Endothelial cell (in vitro differentiated cells): Measurements from ENCODE around the gene ORMDL2. TPM values are rescaled to one million over a fixed set of nuclear protein-coding genes. Genes with fewer than 3 reads are reported as not detected.

Source experiments
- DNase-seq: peaks from one replicate; pipeline ENCODE4 v3.0.0; 2021; ENCODE audit warnings: low spot score
- H3K27ac Mint-ChIP-seq: one replicate; pipeline ENCODE4 v1.8.0; 2021; ENCODE audit warnings: mixed read lengths, inconsistent platforms; ENCODE audit not compliant: unreplicated experiment
- H3K27me3 Mint-ChIP-seq: one replicate; pipeline ENCODE4 v1.8.0; 2021; ENCODE audit warnings: mild to moderate bottlenecking, moderate library complexity, mixed read lengths, inconsistent platforms; ENCODE audit not compliant: unreplicated experiment
- H3K36me3 Mint-ChIP-seq: one replicate; pipeline ENCODE4 v1.8.0; 2021; ENCODE audit warnings: mild to moderate bottlenecking, low read depth, mixed read lengths, inconsistent platforms; ENCODE audit not compliant: unreplicated experiment
- H3K4me1 Mint-ChIP-seq: one replicate; pipeline ENCODE4 v1.8.0; 2021; ENCODE audit warnings: mild to moderate bottlenecking, mixed read lengths, inconsistent platforms; ENCODE audit not compliant: unreplicated experiment
- H3K4me3 Mint-ChIP-seq: one replicate; pipeline ENCODE4 v1.8.0; 2021; ENCODE audit warnings: mild to moderate bottlenecking, mixed read lengths, inconsistent platforms; ENCODE audit not compliant: unreplicated experiment
- H3K9me3 Mint-ChIP-seq: one replicate; pipeline ENCODE4 v1.8.0; 2021; ENCODE audit warnings: mixed read lengths, inconsistent platforms; ENCODE audit not compliant: unreplicated experiment
- total RNA-seq: library from RNA; stranded (reverse); fragmentation: NEBNext Ultra II Directional; extraction: Animal tissue kit (Norgen Biotek cat#: 25700); gene quantifications from one replicate; pipeline ENCODE4 v1.2.1, GENCODE V29; 2021; ENCODE audit not compliant: unreplicated experiment
- TF ChIP-seq, protein P1 (sequence below): fragments of 200-600 bp; sonication (generic); IDR thresholded peaks from one replicate; pipeline ENCODE4 v1.5.0; 2021; ENCODE audit warnings: antibody characterized with exemption; ENCODE audit not compliant: unreplicated experiment

ORMDL2 gene
- total RNA-seq, 1 donor from 2014 or later = 33.9 TPM

DNA sequence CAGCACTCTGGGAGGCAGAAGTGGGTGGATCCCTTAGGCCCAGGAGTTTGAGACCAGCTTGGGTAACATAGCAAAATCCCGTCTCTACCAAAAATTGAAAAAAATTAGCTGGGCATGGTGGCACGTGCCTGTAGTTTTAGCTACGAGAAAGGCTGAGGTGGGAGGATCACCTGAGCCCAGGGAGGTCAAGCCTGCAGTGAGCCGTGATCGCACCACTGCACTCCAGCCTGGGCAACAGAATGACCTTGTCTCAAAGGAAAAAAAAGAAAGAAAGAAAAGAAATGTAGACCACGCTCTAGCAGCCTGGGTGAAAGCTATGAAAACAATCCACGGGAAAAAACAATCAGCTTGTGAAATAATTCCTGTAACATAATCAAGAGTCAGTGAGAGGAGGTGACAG lies 29.3 kb upstream of the ORMDL2 start:
- Mint-ChIP-seq H3K4me3 (no peak overlapping the region), H3K27me3 (peaks cover 2% of the 10 kb centered on the region), H3K4me1 (no peaks in the 10 kb centered on the region), H3K9me3 (no peaks in the 10 kb centered on the region), H3K27ac (no peak overlapping the region), H3K36me3 (peaks cover 42% of the 10 kb centered on the region)
- TF ChIP-seq, protein P1, sequence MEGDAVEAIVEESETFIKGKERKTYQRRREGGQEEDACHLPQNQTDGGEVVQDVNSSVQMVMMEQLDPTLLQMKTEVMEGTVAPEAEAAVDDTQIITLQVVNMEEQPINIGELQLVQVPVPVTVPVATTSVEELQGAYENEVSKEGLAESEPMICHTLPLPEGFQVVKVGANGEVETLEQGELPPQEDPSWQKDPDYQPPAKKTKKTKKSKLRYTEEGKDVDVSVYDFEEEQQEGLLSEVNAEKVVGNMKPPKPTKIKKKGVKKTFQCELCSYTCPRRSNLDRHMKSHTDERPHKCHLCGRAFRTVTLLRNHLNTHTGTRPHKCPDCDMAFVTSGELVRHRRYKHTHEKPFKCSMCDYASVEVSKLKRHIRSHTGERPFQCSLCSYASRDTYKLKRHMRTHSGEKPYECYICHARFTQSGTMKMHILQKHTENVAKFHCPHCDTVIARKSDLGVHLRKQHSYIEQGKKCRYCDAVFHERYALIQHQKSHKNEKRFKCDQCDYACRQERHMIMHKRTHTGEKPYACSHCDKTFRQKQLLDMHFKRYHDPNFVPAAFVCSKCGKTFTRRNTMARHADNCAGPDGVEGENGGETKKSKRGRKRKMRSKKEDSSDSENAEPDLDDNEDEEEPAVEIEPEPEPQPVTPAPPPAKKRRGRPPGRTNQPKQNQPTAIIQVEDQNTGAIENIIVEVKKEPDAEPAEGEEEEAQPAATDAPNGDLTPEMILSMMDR = no peak
- DNase-seq = no peak

DNA sequence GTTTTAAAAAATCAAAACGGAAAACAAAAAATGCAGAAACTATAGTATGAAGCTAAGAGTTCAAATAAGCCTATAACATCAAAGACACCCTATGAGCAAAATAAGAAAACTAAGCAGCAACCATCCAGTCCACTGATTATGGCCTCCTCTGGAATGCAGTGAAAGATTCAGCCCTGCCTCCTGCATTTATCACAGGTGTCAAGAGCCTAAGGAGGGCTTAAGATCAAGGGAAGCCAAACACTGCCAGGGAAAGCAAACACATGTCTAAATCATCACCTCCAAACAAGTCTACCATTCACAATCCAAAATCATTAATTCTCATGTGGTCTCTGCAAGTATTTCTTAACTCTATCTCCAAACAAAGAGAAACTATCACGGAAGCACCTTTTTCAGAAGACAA lies 28.7 kb upstream of the ORMDL2 start:
- H3K4me3 Mint-ChIP-seq = peak overlapping the region; percentile 7
- no peaks in the 10 kb centered on the region for H3K4me1 Mint-ChIP-seq
- H3K9me3 Mint-ChIP-seq = no peaks in the 10 kb centered on the region
- H3K36me3 Mint-ChIP-seq = peaks cover 40% of the 10 kb centered on the region
- peaks cover 2% of the 10 kb centered on the region for H3K27me3 Mint-ChIP-seq
- H3K27ac Mint-ChIP-seq = no peak overlapping the region
- TF ChIP-seq, protein P1 = no peak
- no peak for DNase-seq

DNA sequence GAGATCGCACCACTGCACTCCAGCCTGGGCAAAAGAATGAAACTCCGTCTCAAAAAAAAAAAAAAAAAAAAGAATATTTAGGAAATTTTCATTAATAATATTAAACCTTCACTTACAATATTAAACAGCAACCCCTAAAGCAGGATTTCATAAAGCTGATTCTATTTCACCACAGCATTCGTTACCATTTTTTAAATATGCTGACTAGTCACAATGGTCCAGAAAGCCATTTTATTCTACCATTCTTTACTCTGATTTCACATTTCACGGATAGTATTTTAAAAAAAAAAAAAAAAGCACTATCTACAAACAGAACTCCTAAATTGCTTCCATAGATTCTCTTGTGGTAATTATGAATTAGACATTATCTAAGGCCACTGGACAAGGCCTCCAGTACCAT lies 27.9 kb upstream of the ORMDL2 start:
- TF ChIP-seq, protein P1 = no peak
- H3K4me3 Mint-ChIP-seq = no peak overlapping the region
- H3K36me3 Mint-ChIP-seq = peaks cover 40% of the 10 kb centered on the region
- no peaks in the 10 kb centered on the region for H3K9me3 Mint-ChIP-seq
- no peak overlapping the region for H3K27ac Mint-ChIP-seq
- peaks cover 2% of the 10 kb centered on the region for H3K27me3 Mint-ChIP-seq
- no peaks in the 10 kb centered on the region for H3K4me1 Mint-ChIP-seq
- DNase-seq = no peak

DNA sequence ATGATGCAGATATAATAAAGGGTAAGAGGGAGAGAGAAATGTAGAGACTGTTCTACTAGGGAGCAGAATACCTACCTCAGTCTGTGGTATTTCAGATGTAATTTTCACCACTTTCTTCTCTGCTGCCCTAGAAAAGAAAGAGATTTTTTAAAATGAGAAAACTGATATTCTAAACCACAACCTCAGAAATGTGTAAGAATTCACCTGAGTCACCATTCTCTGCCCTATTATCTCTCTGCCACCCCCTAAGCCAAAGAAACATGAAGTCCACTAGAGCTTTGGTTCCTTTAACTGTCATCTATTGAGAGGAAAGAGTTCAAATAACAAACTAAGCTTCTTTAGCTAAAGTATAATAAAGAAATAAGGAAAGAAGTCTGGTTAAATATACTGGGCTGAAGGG lies 21.9 kb upstream of the ORMDL2 start:
- no peaks in the 10 kb centered on the region for H3K27me3 Mint-ChIP-seq
- TF ChIP-seq, protein P1 = no peak
- no peak for DNase-seq
- no peak overlapping the region for H3K4me3 Mint-ChIP-seq
- peaks cover 21% of the 10 kb centered on the region for H3K36me3 Mint-ChIP-seq
- no peaks in the 10 kb centered on the region for H3K9me3 Mint-ChIP-seq
- no peak overlapping the region for H3K27ac Mint-ChIP-seq
- H3K4me1 Mint-ChIP-seq = no peaks in the 10 kb centered on the region

DNA sequence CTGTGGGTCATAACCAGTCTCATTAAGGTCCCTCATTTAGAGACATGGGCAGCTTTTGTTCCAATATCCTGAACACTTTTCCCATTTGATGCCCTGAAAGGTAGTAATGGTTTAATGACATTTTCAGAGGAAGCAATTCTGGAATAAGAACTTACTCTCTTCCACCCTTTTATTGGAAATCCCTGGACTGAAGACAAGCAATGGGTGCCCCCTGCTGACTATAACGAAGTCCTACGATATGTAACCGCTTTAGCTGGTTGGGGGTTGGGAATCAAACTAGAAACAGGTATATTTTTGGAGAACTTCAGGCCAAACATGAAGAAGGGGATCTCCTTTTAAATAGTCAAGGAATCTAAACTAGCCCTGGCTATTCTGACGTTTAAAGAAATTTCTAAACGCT lies 20.8 kb upstream of the ORMDL2 start:
- Mint-ChIP-seq H3K4me1 (no peaks in the 10 kb centered on the region), H3K9me3 (no peaks in the 10 kb centered on the region), H3K4me3 (no peak overlapping the region), H3K27me3 (no peaks in the 10 kb centered on the region), H3K27ac (no peak overlapping the region), H3K36me3 (peaks cover 21% of the 10 kb centered on the region)
- peak; percentile 11 for DNase-seq
- TF ChIP-seq, protein P1 = peak; percentile 41
